GM18507 (cell line): ENCODE measurements around the gene RTN1.
A peak's percentile ranks its signal among the peaks of the same experiment; 100 is the strongest.

ENCODE experiments used
- DNase-seq: peaks from one replicate; pipeline ENCODE4 v3.0.0; 2011; ENCODE audit warnings: low read depth; ENCODE audit not compliant: insufficient read length; ENCODE audit errors: extremely low spot score
- FAIRE-seq: peaks from 2 replicates; lab custom pipeline; 2011; peaks lifted over from hg19 to GRCh38; lab: Jason Lieb, UNC

RTN1 gene, protein sequence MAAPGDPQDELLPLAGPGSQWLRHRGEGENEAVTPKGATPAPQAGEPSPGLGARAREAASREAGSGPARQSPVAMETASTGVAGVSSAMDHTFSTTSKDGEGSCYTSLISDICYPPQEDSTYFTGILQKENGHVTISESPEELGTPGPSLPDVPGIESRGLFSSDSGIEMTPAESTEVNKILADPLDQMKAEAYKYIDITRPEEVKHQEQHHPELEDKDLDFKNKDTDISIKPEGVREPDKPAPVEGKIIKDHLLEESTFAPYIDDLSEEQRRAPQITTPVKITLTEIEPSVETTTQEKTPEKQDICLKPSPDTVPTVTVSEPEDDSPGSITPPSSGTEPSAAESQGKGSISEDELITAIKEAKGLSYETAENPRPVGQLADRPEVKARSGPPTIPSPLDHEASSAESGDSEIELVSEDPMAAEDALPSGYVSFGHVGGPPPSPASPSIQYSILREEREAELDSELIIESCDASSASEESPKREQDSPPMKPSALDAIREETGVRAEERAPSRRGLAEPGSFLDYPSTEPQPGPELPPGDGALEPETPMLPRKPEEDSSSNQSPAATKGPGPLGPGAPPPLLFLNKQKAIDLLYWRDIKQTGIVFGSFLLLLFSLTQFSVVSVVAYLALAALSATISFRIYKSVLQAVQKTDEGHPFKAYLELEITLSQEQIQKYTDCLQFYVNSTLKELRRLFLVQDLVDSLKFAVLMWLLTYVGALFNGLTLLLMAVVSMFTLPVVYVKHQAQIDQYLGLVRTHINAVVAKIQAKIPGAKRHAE

DNA sequence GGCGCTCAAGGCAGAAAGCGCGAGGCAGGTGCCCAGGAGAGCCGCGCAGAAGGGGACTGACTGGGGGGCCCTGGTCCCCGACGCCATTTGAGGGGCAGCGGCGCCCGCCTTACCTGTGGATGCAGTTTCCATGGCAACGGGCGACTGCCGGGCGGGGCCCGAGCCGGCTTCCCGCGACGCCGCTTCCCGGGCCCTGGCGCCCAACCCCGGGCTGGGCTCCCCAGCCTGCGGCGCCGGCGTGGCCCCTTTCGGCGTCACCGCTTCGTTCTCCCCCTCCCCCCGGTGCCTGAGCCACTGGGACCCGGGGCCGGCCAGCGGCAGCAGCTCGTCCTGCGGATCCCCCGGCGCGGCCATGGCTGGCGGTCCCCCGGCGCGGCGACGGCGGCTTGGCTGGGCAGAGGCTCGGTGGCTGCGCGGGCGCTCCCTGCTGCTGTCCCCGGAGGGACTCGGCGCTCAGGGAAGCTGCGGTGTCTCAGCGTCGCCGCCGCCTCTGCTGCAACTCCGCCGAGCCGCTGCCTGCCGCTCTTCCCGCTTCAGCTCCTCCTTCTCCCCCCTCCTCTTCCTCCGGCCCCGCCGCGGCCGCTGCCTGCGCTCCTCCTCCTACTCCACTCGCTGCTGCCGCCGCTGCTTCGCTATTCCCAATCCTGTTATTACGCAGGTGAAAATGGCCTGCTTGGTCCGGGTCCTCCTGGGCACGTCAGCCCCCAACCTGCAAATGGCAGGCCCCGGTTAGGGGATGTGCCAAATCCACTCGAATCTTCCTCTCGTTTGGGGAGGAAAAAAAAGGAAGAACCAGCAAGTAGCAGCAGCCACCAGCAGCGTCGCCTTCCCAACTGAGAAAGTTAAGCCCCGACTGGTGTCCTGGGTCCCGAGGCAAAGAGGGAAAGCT is at the start of gene RTN1:
Gene RTN1 (minus strand): TSS at position 500 of the 889 bp plus-strand sequence. CDS start 146 bp downstream, at position 354.
- FAIRE-seq = no peak

DNA sequence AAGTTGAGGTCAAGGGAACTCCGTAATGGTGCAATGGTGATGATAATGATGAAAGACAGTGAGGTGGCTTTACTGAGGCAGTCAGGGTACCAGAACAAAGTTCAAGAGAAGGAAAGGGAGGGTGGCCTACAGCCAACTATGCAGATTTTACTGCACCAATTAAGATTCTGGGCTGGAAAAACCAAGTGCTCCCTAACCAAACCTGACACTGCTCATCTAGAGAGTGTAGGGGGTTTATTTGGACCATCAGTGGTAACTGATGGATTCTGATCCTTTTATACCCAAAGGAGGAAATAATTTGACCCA is 49.8 kb upstream of the RTN1 start:
- DNase-seq = no peak
- no peak for FAIRE-seq

More for the DNA sequence above, at the start of gene RTN1:
- DNase-seq = peak; percentile 15

DNA sequence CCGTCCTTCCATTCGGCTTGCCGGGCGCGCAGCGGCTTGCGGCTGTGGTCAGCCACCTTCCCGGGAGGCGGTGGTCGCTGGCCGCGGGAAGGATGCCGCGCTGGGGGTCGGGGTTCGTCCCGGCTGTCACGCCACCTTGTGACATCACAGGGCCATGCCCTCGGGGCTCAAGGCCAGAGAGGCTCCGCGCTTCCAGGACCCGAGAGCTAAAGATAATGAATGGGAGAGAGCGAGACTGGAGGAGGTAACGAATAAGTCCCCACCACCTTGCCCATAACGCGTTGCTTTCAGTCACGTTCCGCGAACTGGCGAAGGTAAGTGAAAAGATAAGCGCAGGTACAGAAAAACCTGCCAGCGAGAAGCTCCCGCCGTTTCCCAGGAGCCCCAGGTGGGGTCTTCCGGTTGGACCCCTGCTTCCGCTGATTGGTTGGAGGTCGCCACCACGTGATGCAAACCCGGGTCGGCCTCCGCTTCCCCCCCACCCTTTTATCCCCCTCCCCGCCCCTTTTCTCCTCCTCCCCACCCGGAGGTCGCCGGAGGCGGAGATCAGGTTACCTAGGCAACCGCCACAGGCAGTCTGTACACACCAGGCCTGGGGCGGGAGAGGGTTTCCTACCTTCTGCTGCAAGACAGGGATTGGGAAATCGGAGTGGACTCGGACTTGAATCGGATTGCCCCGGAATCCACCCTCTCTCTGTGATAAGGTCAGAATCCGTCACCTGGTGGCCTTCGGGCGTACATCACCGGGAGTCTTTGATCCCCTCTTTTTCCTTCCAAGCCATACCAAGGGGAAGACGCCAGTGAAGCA is 49.2 kb upstream of the RTN1 start, which contains the start of gene LRRC9:
Gene LRRC9 (plus strand): TSS at position 575 of the 808 bp plus-strand sequence.
- DNase-seq (no peak), FAIRE-seq (no peak)

DNA sequence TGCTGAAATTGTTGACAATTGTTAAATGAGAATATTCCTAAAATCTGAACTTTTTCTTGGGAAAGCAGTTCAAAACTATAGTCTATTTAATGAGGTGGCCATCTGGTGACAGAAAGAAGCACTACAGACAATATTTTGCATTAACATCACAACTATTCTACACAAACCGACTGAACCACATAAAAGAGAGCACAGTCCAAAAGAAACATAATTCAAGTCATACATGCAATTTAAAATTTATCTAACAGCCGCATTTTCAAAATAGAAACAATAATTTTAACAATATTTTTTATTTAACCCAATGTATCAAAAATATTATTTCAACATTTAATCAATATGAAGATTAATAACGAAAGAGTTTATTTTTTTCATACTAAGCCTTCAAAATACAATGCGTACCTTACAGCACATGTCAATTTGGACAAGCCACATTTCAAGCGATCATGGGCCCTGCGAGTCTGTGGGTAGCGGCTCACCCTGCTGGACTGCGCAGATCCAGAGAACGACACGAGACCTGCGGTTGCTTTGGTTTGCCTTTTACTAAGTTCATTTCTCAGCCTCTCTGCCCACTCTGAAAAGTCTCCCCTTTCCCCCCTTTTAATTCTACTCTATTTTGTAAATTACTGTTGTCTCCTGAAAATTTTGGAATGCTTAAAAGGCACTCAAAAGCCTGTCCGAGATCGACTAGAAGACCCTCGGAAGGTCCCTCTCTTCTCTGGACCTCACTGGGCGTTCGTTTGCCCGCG is 48.4 kb upstream of the RTN1 start:
- DNase-seq = no peak
- FAIRE-seq = peak; percentile 52

DNA sequence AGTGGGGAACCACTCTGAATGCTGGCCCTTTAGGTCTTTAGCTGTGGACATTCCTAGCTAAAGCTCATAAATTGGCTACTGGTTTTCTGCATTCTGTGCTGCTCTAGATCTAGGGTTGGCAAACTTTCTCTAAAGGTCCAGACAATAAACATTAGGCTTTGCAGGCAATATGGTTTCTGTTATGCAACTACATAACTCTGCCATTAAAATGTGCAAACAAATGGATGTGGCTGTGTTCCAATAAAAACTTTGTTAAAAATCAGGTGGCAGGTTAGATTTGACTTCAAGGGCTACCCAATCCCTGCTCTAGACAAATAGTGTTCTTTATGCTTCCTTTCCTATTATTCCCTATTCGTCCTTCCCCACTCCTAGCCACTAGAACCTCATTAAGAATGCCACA is 42.6 kb upstream of the RTN1 start:
- FAIRE-seq (no peak), DNase-seq (no peak)

DNA sequence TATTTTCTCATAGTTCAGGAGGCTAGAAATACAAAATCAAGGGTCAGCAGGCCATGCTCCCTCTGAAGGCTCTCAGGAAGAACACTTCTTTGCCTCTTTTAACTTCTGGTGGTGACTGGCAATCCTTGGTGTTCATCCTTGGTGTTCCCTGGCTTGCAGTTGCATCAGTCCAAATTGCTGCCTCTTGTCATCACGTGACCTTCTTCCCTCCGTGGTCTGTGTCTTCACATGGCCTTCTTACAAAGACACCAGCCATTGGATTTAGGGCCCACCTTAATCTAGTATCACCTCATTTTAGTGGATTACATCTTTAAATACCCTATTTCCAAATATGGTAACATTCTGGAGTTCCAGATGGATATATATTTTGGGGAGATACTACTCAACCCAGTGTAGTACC is 41.9 kb upstream of the RTN1 start:
- no peak for DNase-seq
- no peak for FAIRE-seq

DNA sequence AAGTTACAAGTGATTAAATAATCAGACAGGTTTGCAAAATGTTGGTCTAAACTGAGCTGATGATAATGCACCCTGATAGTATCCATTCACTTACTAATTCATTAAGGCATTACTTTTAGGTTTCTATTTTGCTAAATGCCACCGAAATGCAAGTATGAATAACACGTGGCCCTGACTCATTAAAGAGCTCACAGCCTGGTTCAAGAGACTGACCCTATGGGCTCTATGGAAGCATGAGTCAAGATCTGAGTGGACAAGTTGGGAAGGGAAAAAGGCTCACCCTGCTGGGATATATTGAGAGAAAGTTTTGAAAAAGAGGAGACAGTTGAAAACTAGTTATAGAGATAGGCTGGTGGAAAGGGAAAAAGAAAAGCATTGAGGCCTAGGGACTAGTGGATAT is 34.6 kb upstream of the RTN1 start:
- DNase-seq (no peak), FAIRE-seq (no peak)

DNA sequence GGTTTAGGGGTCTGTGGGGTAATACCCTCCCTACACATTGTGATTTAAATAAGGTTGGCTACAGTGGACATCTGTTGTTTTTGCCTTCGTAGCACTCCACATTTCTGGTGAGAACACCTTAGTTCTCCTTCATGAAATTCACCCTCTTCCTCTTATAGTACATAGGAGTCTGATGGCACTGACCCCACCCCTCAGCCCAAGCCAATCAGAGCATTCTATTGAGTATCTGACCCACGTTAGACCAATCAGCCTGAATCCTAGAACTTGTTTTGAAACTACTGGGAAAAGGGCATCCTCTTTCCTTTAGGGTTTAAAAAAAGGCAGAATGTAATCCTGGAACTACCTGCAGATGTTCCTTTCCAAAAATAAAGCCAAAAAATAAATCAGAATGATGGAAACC is 33.6 kb upstream of the RTN1 start:
- FAIRE-seq (no peak), DNase-seq (no peak)

DNA sequence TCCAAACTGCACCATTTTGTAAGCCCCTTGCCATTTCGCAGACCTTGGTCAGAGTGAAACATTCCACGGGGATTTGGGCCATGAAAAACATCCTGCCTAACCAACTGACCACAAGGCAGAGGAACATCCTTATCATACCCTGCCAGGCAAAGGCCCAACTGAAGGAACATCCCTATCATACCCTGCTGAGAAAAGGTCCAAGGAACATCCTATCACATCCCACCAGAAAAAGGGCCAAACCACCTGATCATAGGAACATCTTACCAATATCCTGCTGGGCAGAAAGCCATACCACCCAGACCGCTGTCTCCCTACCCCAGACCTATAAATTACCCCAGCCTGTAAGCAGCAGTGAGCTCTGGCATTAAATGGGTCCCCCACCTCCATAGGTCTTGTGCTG is 30.0 kb upstream of the RTN1 start:
- FAIRE-seq = no peak
- no peak for DNase-seq

DNA sequence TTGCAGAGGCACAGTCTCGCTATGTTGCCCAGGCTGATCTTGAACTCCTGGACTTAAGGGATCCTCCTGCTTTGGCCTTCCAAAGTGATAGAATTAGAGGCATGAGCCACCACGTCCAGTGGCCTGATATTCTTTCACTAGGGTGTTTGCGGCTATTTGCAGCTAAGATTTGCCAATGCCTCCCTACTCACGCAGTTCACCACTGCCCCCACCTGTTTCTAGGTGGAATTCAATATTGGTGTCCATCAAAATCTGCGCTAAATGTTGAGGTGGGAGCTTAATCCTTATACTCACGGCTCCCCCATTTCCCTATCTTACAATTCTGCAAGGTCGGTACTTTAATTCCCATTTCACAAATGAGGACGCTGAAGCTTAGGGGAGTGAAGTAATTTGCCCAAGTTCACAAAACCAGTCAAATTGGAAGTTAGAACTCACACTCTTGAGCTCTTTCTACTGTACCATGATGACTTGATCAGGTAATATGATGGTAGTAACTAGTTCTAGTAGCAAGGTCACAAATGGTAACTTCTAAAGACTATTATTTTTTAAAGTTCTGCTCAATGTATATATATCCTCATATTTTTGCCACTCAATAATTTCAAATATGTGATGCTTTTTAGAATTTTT is 27.3 kb upstream of the RTN1 start:
- FAIRE-seq = no peak
- no peak for DNase-seq

DNA sequence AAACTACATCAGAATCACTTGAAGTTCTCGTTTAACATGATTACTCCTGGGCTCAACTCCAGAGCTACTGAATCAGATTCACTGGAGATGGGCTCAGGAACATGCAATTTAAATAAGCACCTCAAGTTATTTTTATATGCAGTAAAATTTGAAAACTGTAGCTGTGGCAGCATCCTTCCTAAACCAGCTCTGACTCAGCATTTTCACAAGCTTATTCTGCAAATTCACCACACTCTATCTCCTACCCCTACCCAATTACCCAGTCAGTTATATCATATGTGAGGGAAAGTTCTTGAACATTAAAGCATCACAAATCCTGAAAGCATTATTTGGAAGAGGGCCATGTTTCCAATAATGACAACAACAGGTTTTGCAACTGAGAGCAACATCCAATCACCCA is 25.1 kb upstream of the RTN1 start:
- FAIRE-seq (no peak), DNase-seq (no peak)

DNA sequence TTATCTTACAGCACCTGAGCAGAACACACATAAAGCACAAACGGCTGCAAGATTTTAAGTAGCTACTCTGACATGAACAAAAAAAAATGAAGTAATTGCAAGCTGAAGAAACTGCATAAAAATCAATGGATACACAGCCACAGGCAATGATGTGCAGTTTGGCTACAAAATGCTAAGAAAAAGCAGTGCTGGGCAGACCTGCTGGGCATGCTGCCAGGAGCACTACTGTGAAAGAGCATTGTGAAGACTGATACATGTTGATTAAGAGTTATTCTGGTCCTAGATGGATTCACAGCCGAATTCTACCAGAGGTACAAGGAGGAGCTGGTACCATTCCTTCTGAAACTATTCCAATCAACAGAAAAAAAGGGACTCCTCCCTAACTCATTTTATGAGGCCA is 20.1 kb upstream of the RTN1 start:
- no peak for DNase-seq

DNA sequence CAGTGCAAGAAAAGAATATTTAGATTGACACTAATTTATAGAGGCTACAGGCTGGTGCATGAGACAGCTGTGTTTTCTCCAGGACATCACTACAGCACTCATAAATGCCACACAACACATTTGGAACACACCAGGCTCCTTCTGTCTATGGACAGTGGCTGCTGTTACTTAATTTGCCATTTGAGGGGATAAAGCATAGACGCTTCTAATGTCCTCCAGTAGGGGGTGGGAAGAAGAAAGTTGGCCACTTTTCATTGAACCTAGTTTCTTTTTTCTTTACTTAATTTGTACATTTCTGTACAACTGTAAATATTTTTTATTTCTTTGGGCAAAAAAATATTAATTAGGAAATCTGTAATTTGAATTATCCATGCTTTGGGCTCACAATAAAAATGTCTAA is 12.4 kb upstream of the RTN1 start:
- FAIRE-seq (no peak), DNase-seq (no peak)

More for the DNA sequence above, 20.1 kb upstream of the RTN1 start:
- FAIRE-seq = no peak

DNA sequence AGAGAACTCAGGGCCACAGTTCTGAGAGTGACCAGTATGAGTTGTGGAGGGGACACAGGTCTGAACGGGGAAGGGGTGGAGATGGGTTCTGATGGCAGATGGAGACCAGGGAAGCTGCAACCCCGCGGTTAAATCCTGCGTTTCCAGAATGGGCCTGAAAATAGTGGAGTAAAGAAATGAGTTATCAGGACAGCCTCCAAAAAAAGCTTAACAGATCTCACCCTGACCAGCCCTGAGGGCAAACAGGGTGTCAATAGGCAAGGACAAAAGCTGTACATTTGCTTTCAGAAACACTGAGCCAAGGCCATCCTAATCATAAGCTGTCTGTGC is 555 bp upstream of the RTN1 start:
- DNase-seq (no peak), FAIRE-seq (no peak)

DNA sequence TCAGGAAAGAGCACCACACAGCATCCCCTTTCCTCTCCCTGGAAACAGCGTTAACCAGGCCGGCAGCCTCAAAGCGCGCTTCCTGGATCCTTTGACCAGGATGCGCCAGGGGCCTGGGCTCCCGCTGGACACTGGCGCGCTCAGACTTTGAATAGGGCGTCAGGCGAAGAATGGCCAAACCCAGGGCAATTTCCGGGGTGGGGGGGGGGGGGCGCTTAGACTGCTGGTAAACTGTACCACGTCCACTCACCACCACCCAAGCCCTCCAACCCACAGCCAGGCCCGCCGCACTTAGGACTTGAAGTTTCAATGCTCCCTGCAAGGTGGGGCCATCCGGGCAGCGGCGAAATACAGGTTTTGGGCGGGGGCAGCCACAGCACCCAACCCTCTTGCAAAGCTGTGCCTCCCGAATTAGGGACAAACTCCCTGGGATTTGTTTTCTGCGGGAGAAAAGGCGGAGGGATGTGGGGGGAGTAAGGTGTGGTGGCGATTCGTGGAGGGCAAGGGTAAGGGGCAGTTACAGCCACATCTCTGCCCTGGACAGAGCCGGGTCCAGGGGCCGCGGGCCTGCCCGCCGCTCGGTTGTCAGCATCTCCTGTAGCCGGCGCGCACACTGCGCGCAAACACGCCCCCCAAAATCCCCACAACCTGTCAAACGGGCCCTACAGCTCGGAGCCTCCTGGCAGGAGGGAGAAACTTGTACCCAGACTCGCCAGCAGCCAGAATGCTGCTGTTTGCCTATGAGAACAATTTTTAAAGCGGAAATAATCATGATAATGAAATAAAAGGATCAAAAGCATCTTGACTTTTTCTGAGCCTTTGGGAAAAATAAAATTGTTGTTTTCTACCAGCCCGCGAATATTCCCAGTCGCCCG is 958 bp downstream of the RTN1 start:
- FAIRE-seq = no peak

DNA sequence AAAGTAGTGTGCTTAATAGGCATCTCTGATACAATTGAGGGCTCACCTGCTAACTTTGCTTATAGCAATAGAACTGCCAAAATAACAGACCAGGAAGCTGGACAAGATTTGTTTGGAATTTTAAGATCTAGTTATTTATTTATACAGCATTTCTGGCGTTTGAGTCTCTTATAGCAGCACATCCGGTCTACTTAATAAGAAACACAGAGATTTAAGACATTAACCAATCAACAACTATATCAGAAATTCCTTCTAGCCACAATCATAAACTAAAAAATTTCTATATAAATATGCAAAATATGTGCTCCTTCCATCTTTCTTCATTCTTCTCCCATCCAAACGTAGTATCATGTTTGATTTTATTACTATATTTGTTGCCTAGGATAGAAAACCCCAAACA is 2.6 kb downstream of the RTN1 start:
- DNase-seq = no peak
- no peak for FAIRE-seq

More for the DNA sequence above, 958 bp downstream of the RTN1 start:
- DNase-seq = no peak

DNA sequence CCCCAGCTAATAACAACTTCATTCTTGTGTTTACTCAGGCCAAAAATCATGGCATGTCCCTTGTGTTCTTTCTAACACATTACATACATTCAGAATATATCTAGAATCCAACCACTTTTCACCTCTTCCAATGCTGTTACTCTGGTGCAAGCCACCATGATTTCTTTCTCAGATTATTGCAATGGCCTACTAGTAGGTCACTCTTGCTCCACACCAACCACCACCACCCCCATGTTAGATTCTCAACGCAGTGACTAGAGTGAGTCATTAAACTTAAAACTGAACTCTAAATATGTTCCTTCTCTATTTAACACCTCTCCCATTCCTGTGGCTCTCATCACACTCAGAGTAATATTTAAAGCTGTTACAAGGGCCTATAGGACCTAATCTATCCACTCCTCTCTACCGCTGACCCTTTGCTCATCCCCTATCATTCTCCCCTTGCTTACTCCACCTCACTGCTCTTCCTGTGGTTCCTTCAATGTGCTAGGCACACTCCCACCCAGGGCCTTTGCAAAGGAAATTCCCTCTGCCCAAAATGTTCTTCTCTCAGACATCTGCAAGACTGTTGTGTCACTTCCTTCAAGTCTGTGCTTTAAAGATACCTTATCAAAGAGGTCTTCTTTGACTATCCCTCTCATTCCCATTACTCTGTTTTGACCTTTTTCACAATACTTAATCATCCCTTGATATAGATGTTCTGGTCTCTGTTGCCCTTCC is 6.6 kb downstream of the RTN1 start:
- DNase-seq = no peak
- FAIRE-seq = no peak
